ENCODE data around the gene ENDOG.
"Not testable (repeated sequence)": the region's sequence is repeated elsewhere in the genome, so short reads cannot be mapped to it uniquely, and the experiment has no call there.

Gene ENDOG

GRCh38 chr9:128818099-128818838 lies at the start of gene ENDOG:
ENDOG (plus strand) TSS chr9:128818500; CDS start chr9:128818685, 185 bp downstream.
- TF ChIP-seq Cebpa-rat (IDR thresholded peaks at IDR 0.05) = no peak
- H4K20me1 ChIP-seq = peaks cover 41% of the 10 kb centered on the region
- H3K4me1 ChIP-seq = peaks cover 27% of the 10 kb centered on the region
- H3K4me3 ChIP-seq = peak within 1 kb of the TSS; percentile 77
- H3K36me3 ChIP-seq = peaks cover 29% of the 10 kb centered on the region
- H3K4me2 ChIP-seq = peak within 1 kb of the TSS; percentile 98
- H3K27ac ChIP-seq = peak within 1 kb of the TSS; percentile 83
- no peaks in the 10 kb centered on the region for H3K27me3 ChIP-seq
- no peaks in the 10 kb centered on the region for H3K9me3 ChIP-seq
- H3K9ac ChIP-seq = peak within 1 kb of the TSS; percentile 83

- no peaks in the 10 kb centered on the region for H3K27me3 ChIP-seq
- H3K27ac ChIP-seq = no peak overlapping the region
- TF ChIP-seq Cebpa-rat (IDR thresholded peaks at IDR 0.05) = no peak
- H3K9ac ChIP-seq = no peak overlapping the region
- H3K36me3 ChIP-seq = peaks cover 8% of the 10 kb centered on the region; the same call in 1 of the 2 replicates
- no peaks in the 10 kb centered on the region for H3K9me3 ChIP-seq
- no peak overlapping the region for H3K4me3 ChIP-seq
- peaks cover 18% of the 10 kb centered on the region; the same call in 1 of the 2 replicates for H4K20me1 ChIP-seq
- peaks cover 26% of the 10 kb centered on the region for H3K4me1 ChIP-seq
- H3K4me2 ChIP-seq = no peak overlapping the region
These were observed 49.7 kb upstream of the ENDOG start for GRCh38 chr9:128768606-128769005.

GRCh38 chr9:128770286-128771030 lies 47.8 kb upstream of the ENDOG start:
- Histone ChIP-seq H3K4me1 (peaks cover 26% of the 10 kb centered on the region), H3K27ac (no peak overlapping the region), H3K36me3 (peaks cover 8% of the 10 kb centered on the region; the same call in 1 of the 2 replicates), H3K9me3 (peaks cover 5% of the 10 kb centered on the region), H3K27me3 (no peaks in the 10 kb centered on the region), H3K4me2 (peak overlapping the region; percentile 97), H4K20me1 (peaks cover 18% of the 10 kb centered on the region; the same call in 1 of the 2 replicates), H3K4me3 (peak overlapping the region; percentile 86), H3K9ac (peak overlapping the region; percentile 77)
- TF ChIP-seq Cebpa-rat (IDR thresholded peaks at IDR 0.05) = no peak

GRCh38 chr9:128771094-128771721 lies 47.1 kb upstream of the ENDOG start:
- Histone ChIP-seq H4K20me1 (peaks cover 18% of the 10 kb centered on the region; the same call in 1 of the 2 replicates), H3K4me1 (peaks cover 26% of the 10 kb centered on the region), H3K27ac (peak overlapping the region; percentile 77), H3K4me2 (peak overlapping the region; percentile 97), H3K36me3 (peaks cover 8% of the 10 kb centered on the region; the same call in 1 of the 2 replicates), H3K9ac (peak overlapping the region; percentile 77), H3K4me3 (peak overlapping the region; percentile 86), H3K9me3 (peaks cover 12% of the 10 kb centered on the region), H3K27me3 (no peaks in the 10 kb centered on the region)
- no peak for TF ChIP-seq Cebpa-rat (IDR thresholded peaks at IDR 0.05)

- peak within 1 kb of the TSS; percentile 77 for H3K27ac ChIP-seq
- peak within 1 kb of the TSS; percentile 77 for H3K9ac ChIP-seq
- H4K20me1 ChIP-seq = peaks cover 18% of the 10 kb centered on the region; the same call in 1 of the 2 replicates
- H3K36me3 ChIP-seq = peaks cover 8% of the 10 kb centered on the region; the same call in 1 of the 2 replicates
- peak within 1 kb of the TSS; percentile 97 for H3K4me2 ChIP-seq
- H3K4me3 ChIP-seq = peak within 1 kb of the TSS; percentile 86
- TF ChIP-seq Cebpa-rat (IDR thresholded peaks at IDR 0.05) = no peak
- H3K4me1 ChIP-seq = peaks cover 26% of the 10 kb centered on the region
- H3K27me3 ChIP-seq = no peaks in the 10 kb centered on the region
- peaks cover 17% of the 10 kb centered on the region for H3K9me3 ChIP-seq
These were observed 46.4 kb upstream of the ENDOG start, which contains the start of gene ZER1 for GRCh38 chr9:128771745-128772519. ZER1 (minus strand) TSS chr9:128771927; CDS start chr9:128755565, 16,362 bp downstream.

- Histone ChIP-seq H3K36me3 (no peaks in the 10 kb centered on the region; the same call in 1 of the 2 replicates), H3K9me3 (peaks cover 17% of the 10 kb centered on the region), H3K4me2 (peak overlapping the region; percentile 97), H4K20me1 (peaks cover 18% of the 10 kb centered on the region; the same call in 1 of the 2 replicates), H3K27ac (no peak overlapping the region), H3K4me1 (peaks cover 26% of the 10 kb centered on the region), H3K4me3 (no peak overlapping the region), H3K27me3 (no peaks in the 10 kb centered on the region), H3K9ac (0 out of 2 replicates have a peak overlapping the region, but pooled peaks have one; percentile 77)
- TF ChIP-seq Cebpa-rat (IDR thresholded peaks at IDR 0.05) = no peak
These were observed 45.3 kb upstream of the ENDOG start for GRCh38 chr9:128773049-128773448.

- Histone ChIP-seq H3K9me3 (peaks cover 28% of the 10 kb centered on the region), H3K4me3 (no peak overlapping the region), H3K9ac (no peak overlapping the region), H4K20me1 (0 out of 2 replicates have a peak, but pooled peaks cover 16% of the 10 kb centered on the region), H3K4me2 (no peak overlapping the region), H3K4me1 (peaks cover 24% of the 10 kb centered on the region), H3K36me3 (no peaks in the 10 kb centered on the region), H3K27ac (no peak overlapping the region), H3K27me3 (no peaks in the 10 kb centered on the region)
- no peak for TF ChIP-seq Cebpa-rat (IDR thresholded peaks at IDR 0.05)
These were observed 43.5 kb upstream of the ENDOG start for GRCh38 chr9:128774804-128775203.

- H3K9me3 ChIP-seq = peaks cover 29% of the 10 kb centered on the region
- not testable (repeated sequence) for H3K36me3 ChIP-seq, H3K9ac ChIP-seq, H3K27me3 ChIP-seq, H3K27ac ChIP-seq, H3K4me2 ChIP-seq, H3K4me3 ChIP-seq, H4K20me1 ChIP-seq
- H3K4me1 ChIP-seq = peaks cover 33% of the 10 kb centered on the region
These were observed 38.2 kb upstream of the ENDOG start for GRCh38 chr9:128780093-128780492.

All from BLaER1 (cell line).